T-helper 2 cell (primary cell): ENCODE results near the gene ARHGAP24.
"Not testable (repeated sequence)": the region's sequence is repeated elsewhere in the genome, so short reads cannot be mapped to it uniquely, and the experiment has no call there.

Experiments used
- DNase-seq, 5 experiments: peaks; one replicate each; pipeline versions ENCODE4 v3.0.0 to v3.0.0-alpha.2; 2012 to 2022

The ARHGAP24 gene

DNA sequence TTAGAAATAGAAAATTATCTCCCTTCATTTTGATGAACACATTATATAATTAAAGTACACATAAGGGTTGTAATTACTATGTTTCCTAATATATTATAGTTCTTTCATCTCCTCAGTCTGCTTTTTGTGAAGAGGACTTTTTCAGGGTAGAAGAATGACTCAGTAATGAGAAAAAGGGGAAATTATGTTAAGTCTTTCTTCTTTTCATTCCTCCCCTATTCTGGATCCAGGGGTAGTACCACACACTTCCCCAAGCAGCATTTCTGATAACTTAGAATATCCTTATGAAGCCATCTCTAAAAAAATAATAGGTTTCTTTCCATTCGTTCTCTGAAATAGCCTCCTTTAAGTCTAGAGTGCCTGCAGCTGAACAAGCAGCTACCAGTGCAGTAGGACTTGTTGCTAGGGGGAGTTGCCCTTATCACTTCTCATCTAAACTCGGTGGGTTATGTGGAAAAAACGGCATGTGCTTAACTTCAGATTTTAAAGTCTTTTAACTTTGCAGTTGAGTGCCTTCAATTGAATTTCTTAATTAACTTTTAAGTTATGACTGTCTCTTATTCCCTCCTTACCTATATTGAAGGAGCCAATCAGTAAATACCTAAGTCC, 184.8 kb downstream of the ARHGAP24 start:
- DNase-seq, result no peak

DNA sequence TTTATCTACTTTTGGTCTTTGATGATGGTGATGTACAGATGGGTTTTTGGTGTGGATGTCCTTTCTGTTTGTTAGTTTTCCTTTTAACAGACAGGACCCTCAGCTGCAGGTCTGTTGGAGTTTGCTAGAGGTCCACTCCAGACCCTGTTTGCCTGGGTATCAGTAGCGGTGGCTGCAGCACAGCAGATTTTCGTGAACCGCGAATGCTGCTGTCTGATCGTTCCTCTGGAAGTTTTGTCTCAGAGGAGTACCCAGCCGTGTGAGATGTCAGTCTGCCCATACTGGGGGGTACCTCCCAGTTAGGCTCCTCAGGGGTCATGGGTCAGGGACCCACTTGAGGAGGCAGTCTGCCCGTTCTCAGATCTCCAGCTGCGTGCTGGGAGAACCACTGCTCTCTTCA, 191.7 kb downstream of the ARHGAP24 start:
- DNase-seq, result not testable (repeated sequence)

DNA sequence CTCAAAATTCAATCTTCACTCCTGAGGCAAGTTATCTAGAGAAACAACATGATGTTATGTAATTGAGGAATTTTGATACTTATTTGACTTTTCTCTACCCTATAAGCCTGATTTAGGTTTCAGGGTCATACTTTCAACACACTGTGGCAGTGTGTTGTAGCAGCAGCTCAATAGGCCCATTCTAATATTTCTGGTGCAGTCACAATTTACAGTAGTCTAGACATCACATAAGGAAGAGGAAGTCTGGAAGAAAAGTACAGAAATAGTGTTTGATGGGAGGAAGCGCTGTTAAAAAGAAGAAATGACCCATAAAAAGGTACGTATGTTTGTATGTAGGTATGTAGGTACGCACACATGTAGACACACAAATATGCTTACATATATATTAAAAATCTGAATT, 194.3 kb downstream of the ARHGAP24 start:
- no peak for DNase-seq

- DNase-seq, result no peak
Measured at GRCh38 chr4:85669992-85670548, 195.1 kb downstream of the ARHGAP24 start.

GRCh38 chr4:85671120-85671519, 196.2 kb downstream of the ARHGAP24 start:
- no peak for DNase-seq

DNA sequence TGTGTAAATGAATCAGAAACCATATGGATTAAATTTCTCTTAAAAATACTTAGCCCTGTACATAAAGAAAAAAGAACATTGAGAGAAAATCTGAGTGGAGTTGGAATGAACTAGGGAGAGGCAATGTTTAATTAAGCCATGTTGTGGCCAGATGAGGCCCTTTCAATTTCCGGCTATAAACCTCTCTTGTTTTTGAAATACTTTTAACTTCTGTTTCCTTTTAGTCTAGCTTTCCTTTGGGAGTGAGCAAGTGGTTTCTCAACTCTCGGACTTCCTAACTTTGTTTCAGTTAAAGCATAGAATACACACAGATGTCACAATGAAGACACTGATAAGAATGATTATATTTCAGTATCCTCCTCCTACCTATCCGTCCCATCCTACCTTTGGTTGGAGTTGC, 197.2 kb downstream of the ARHGAP24 start:
- DNase-seq, result no peak

- no peak for DNase-seq
Measured at GRCh38 chr4:85672959-85673358, 198.0 kb downstream of the ARHGAP24 start.

DNA sequence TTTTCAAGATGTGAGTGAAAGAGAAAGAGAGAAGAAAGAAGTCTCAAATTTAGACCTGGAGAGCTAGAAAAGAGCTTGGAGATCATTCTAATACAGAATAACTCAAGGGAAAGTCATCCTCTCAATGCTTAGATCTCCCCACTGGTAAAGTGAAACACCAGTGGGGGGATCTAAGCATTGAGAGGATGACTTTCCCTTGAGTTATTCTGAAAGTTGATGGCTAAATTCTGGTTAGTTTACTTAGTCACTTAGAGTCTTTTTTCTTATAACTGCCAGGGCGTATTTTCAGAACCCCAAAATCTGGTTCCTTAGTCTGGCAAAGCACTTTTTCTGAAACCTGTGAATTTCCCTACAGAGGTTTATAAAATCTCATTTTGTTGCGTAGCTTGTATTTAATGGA, 198.6 kb downstream of the ARHGAP24 start:
- no peak for DNase-seq

DNA sequence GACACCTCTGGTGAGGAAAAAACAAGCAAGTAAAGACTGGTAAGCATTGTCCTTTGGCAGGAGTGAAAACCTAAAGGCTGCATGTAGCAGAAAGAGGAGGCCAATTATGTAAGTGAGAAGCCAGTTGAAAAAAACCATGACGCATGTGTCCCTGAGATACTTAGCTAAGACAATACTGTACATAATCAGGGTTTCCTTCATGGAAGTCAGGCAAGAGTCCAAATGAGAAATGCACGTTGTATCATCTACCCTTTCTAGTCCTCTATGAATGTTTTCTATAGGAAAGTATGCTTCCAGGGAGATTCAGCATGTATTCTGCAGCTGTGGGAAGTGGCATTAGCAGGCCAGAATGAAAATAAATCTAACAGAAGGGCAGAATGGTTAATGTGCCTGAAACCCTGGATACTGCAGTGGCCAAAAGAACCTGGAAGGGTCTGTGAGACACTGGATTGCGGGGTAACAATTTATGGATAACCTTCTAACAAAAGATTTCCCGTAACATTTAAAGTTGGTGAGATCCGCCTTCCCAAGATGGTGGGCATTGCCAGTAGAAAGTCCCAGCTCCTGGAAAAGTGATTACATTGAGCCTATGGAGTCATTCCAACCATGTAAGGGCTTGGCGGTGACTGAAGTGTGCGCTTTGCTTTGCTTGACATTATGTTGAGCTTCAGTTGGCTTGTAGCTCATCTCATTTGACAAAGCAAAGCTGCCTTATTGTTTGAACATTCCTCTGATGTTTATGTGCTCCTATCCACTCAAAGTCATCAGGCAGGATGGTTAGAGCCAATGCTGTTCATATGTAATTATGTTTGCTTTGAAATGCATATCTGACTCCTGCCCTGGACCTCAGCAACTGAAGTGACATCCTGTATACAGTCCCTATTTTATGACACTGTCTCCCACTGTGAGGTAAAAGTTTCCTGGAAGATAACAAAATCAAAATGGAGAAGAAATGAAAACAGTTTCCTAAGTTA, 200.4 kb downstream of the ARHGAP24 start:
- DNase-seq, result no peak

DNA sequence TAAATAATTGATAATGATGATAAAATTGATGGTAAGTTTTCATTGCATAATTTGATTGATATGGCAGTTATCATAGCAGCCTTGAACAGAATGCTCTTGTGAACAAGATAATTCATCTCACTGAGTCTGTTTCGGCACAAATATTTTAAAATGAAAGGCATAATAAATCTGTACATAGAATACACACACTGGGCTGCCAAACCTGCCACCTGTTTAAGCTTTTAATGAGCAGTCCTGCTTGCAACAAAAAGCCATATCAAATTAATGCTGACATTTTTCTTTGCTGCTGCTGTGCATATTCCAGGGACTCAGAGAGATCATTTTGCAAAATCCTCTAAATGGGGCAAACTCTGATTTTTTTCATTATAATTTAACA, 201.1 kb downstream of the ARHGAP24 start:
- DNase-seq, result no peak

DNA sequence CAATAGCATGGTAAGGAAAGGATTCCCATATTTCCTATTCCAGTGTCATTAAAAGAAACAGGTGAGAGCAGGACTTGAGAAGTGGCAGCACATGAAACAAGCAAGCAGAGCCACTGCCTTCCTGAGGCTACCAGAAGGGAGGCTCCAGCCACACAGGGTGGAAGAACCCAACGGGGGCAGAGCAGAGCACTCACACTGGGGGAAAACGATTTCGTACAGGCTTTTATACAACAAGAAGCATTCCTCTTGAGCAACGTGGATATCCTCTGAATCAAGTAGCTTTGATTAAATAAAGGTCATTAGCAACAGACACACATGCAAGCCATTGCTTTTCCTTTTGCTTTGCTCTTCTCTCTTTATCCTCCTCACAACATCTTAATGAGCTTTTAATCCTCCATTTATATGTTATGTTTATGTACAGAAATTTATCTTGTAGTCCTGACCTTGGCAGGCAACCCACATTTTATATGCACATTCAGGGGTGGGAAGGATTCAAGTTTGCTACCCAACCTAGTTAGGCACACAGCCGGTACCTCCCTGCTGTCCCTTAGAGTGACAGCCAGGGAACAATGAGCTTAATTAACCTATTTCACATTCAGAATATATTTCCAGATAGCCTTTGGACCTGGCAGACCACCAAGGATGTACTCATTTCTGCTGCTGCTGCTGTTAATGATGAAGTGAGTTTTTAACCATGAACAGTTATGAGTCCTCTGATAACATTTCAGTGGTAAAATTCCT, 202.1 kb downstream of the ARHGAP24 start:
- no peak for DNase-seq

- DNase-seq, result no peak
Measured at GRCh38 chr4:85681221-85681657, 206.3 kb downstream of the ARHGAP24 start.

GRCh38 chr4:85681921-85682320, 207.0 kb downstream of the ARHGAP24 start:
- no peak for DNase-seq

DNA sequence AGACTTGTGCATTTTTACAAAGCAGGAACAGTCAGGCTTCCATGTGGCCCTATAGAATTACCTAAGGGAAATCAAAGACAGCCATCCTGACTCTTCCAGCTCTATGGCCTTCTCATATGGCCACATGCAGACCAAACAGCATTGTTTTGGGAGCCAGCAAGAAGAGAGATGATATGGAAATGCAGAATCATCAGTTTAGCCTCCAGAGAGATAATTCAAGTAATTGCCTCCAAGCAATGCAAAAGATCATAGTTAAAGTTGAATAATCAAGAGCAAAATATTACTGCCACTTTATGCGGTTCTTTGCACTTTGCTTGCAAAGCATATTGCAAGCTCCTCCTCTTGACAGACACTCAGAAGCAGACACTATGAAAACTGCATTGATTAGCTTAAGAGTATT, 207.4 kb downstream of the ARHGAP24 start:
- no peak for DNase-seq

GRCh38 chr4:85684676-85685075, 209.7 kb downstream of the ARHGAP24 start:
- no peak for DNase-seq

- DNase-seq, result no peak
Measured at GRCh38 chr4:85686398-85686797, 211.4 kb downstream of the ARHGAP24 start.

- DNase-seq, result no peak
Measured at GRCh38 chr4:85688055-85688740, 213.2 kb downstream of the ARHGAP24 start.

DNA sequence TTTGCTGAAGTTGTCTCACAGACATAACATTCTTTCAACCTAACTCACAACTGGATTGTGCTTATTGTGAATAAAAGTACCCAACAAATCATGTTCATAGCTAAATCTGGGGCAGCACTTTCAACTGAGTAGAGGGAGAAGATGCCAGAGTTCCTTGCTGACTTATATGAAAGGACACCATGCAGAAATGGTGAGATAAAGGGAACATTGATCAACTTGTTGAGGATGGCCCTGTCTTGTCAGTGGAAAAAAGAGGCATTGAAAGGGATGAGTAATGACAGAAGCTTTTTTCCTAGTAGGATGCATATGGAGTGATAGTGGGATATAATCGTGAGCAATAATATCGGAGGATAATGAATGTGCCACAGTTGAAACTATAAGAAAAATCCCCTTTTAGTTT, 221.7 kb downstream of the ARHGAP24 start:
- no peak for DNase-seq

DNA sequence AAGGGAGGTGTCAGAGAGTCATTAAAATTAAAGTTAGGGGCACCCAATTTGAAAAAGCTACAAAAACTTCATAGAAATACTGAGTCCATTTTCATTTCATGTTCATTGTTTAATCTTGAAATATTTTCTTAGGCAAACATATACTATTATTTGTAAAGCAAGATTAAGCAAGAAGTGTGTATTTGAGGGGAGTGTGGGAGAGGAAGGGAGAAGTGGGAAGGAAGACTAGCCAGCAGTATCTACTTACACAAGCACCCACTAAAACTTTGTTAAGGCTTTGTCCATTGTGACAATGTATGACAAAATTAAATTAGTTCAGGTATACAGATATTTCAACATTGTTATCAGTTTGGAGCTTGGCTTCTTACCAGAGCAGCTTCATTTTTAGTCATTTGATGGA, 222.9 kb downstream of the ARHGAP24 start:
- no peak for DNase-seq

GRCh38 chr4:85700362-85700761, 225.4 kb downstream of the ARHGAP24 start:
- DNase-seq, result no peak

GRCh38 chr4:85701861-85702321, 226.9 kb downstream of the ARHGAP24 start:
- no peak for DNase-seq

- DNase-seq, result no peak
Measured at GRCh38 chr4:85703096-85703495, 228.1 kb downstream of the ARHGAP24 start.
